GM10248 (cell line): ENCODE results near the gene SLC9A4.

Experiments
- CTCF ChIA-PET: fragments of 300-600 bp; sonication (Branson Sonifier 250); formaldehyde crosslinking; extraction: SDS; loops from one replicate; lab custom pipeline; 2021; ENCODE audit warnings: antibody characterized with exemption; lab: Yijun Ruan, JAX
- POLR2A ChIA-PET: fragments of 350-650 bp; sonication (Branson Sonifier 250); formaldehyde crosslinking; extraction: SDS; loops from one replicate; lab custom pipeline; 2020; ENCODE audit warnings: antibody characterized with exemption; lab: Yijun Ruan, JAX
- DNase-seq: peaks from one replicate; pipeline ENCODE4 v3.0.0; 2012; ENCODE audit errors: extremely low spot score
- TF ChIP-seq, protein P1 (sequence below): IDR thresholded peaks from 2 replicates; pipeline ENCODE4 v1.5.1; 2012; ENCODE audit warnings: mild to moderate bottlenecking, low read depth; ENCODE audit errors: extremely low read depth, missing control alignments, control extremely low read depth

The SLC9A4 gene

DNA sequence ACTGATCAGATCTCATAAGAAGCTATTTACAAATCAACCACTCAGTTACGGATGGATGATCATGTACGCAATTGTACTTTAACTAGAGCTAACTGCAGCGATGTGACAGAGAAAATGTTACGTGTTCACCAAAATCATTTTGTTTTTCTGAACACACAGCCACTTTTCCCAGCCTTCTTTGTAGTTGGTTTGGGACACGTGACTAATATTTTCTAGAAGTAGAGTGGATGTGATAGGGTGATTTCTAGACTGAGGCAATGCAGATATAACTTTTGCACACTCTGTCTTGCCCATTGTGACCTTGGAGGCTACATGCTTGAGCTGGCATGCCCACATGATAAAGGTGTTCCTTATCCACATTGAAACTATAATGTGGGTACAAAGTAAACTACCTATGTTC lies 9.9 kb upstream of the SLC9A4 start:
- ChIA-PET CTCF (interaction anchor here (1.8 to 6.7 kb wide), 2 partner anchors 9 to 14 kb away, joined by 4 to 43 read pairs; partner anchors contain the start of gene SLC9A4), POLR2A (no interaction called here)
- TF ChIP-seq, protein P1, sequence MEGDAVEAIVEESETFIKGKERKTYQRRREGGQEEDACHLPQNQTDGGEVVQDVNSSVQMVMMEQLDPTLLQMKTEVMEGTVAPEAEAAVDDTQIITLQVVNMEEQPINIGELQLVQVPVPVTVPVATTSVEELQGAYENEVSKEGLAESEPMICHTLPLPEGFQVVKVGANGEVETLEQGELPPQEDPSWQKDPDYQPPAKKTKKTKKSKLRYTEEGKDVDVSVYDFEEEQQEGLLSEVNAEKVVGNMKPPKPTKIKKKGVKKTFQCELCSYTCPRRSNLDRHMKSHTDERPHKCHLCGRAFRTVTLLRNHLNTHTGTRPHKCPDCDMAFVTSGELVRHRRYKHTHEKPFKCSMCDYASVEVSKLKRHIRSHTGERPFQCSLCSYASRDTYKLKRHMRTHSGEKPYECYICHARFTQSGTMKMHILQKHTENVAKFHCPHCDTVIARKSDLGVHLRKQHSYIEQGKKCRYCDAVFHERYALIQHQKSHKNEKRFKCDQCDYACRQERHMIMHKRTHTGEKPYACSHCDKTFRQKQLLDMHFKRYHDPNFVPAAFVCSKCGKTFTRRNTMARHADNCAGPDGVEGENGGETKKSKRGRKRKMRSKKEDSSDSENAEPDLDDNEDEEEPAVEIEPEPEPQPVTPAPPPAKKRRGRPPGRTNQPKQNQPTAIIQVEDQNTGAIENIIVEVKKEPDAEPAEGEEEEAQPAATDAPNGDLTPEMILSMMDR, result no peak
- DNase-seq, result no peak

DNA sequence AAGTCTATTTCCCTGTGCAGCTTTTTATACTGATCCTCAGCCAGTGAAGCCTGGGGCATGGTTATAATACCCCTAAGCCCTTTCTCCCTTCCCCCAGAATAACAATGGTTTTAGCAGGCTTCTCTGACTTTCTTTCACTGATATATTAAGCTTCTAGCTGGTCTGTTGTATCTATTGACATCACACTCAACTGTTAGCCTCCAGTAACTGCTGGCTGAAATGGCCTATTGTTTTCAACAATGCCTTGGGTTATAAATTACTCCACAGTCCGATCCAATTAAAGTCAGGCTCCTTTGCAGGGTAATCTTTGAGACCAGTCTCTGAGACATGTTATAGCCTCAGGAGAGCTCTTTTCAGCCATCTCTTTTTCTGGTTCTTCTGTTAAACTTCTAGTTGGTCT lies 2.9 kb upstream of the SLC9A4 start:
- CTCF ChIA-PET, result interaction anchor here (0.7 to 6.5 kb wide), 3 partner anchors 9 to 233 kb away, joined by 3 to 43 read pairs (median 5); no protein-coding TSS in a partner anchor
- POLR2A ChIA-PET, result no interaction called here
- TF ChIP-seq, protein P1, result no peak
- no peak for DNase-seq

DNA sequence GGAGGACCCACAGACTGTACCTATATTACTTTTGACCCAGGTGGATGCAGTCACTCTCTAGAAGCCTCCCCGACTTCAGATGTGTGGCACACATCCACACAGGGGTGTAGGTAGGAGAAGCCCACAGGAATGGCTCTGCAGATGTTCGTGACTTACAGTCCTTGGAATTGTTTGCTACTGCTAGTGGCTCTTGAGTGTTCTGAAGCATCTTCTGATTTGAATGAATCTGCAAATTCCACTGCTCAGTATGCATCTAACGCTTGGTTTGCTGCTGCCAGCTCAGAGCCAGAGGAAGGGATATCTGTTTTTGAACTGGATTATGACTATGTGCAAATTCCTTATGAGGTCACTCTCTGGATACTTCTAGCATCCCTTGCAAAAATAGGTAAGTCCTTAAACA lies 605 bp downstream of the SLC9A4 start:
- POLR2A ChIA-PET, result no interaction called here
- DNase-seq, result no peak
- CTCF ChIA-PET, result interaction anchor here (0.8 to 6.5 kb wide), 32 partner anchors 10 to 616 kb away, joined by 3 to 63 read pairs (median 4); a partner anchor contains a TSS

DNA sequence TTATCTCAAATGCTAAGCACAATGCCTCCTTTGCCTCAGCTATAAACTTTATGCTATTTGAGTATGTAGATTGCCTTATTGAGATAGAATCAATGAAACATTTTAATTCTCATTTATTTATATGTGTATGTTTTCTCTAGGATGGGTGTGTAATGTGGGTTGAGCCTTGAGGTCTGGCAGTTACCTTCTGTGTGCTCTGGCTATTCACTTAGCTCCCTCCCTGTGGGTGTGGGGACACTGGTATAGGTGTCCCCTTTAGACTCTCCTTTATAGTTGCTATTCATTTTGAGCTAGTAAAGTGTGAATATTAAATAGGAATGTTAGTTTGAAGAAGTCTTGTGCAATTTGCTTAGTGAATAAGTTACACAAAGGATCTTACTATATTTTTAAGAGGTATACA lies 1.8 kb downstream of the SLC9A4 start:
- POLR2A ChIA-PET, result no interaction called here
- DNase-seq, result no peak
- CTCF ChIA-PET, result interaction anchor here (0.8 to 6.5 kb wide), 6 partner anchors 9 to 228 kb away, joined by 3 to 63 read pairs (median 42); no protein-coding TSS in a partner anchor
- TF ChIP-seq, protein P1, result no peak

More for the DNA sequence above, 605 bp downstream of the SLC9A4 start:
- TF ChIP-seq, protein P1, result no peak

DNA sequence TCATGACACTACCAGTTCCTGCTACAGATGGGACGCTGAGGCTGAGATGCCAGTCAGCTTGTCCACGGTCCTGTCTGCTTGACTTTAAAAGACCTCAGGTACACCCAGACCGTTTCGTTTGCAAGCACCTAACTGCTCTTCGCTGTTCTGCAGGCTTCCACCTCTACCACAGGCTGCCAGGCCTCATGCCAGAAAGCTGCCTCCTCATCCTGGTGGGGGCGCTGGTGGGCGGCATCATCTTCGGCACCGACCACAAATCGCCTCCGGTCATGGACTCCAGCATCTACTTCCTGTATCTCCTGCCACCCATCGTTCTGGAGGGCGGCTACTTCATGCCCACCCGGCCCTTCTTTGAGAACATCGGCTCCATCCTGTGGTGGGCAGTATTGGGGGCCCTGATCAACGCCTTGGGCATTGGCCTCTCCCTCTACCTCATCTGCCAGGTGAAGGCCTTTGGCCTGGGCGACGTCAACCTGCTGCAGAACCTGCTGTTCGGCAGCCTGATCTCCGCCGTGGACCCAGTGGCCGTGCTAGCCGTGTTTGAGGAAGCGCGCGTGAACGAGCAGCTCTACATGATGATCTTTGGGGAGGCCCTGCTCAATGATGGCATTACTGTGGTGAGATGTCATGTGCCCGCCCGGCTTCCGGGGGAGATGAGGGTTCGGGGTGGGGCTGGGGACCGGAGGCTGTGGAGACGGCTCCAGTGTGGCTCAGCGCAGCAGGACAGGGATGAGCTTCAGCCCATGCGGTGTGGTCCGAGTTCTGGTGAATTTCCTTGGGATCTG lies 5.9 kb downstream of the SLC9A4 start:
- POLR2A ChIA-PET, result no interaction called here
- no peak for DNase-seq
- TF ChIP-seq, protein P1, result no peak

DNA sequence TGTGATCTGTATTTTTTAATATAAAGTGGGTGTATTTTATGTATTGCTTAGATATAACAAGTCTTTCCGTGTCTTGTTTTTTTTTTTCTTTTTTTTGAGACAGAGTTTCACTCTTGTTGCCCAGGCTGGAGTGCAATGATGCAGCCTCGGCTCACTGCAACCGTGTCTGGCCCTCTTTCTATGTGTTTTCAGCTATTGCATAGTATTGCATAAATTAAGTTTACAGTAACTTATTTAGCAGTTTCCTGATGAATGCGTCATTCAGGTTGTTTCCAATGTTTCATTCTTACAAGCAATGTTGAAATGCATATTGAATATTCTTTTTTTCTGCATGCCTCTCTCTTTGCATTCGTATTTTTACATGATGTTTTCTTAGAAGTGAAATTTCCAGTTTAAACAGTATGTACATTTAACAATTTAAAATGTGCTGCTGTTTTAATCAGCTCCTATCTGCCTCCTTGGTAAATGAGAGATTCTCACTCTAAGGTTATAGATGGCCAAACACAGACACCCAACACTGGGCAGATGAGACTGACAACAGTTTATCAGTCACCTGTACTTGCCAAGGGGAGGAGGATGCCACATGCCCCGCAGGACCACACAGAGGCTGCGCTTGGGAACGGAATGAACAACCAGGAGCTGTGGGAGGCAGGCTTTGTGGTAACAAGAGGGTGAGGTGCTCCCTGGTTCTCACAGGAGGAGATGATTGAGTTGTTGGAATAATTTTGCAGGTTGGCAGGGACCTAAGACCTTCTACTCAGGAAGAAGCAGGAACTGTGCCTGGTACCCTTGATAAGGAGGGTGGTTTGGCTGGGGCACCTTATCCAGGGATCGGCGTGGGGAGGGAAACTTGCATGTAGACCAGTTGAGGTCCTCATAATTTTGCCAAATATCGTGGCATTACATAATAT lies 7.5 kb downstream of the SLC9A4 start:
- ChIA-PET CTCF (interaction anchor here (1.2 kb wide), 1 partner anchor 31 kb away, joined by 3 read pairs; no protein-coding TSS in a partner anchor), POLR2A (no interaction called here)
- TF ChIP-seq, protein P1, result no peak
- DNase-seq, result no peak

More for the DNA sequence above, 5.9 kb downstream of the SLC9A4 start:
- CTCF ChIA-PET, result interaction anchor here (1.0 to 2.8 kb wide), 2 partner anchors 10 to 42 kb away, joined by 3 to 9 read pairs; no protein-coding TSS in a partner anchor
